Right atrium auricular region (tissue), 2 donors: ENCODE results near the gene FOXP1. TPM values are rescaled to one million over a fixed set of nuclear protein-coding genes. Genes with fewer than 3 reads are reported as not detected.

Experiments used
- DNase-seq: peaks from one replicate; pipeline ENCODE4 v3.0.0-alpha.2; 2019; ENCODE audit warnings: low spot score
- H3K27ac ChIP-seq, 2 donors: fragments of 200-600 bp; sonication (generic); 1 replicate in 1 of 2; 2 replicates in 1 of 2; pipeline ENCODE4 v1.5.1; 2016 to 2019
- H3K27me3 ChIP-seq, 2 donors: fragments of 200-600 bp; sonication (generic); one replicate each; pipeline versions ENCODE4 v1.5.1 to v1.6.0; 2017 to 2019
- H3K36me3 ChIP-seq: fragments of 200-600 bp; sonication (generic); one replicate; pipeline ENCODE4 v1.5.1; 2016
- H3K4me1 ChIP-seq, 2 donors: fragments of 200-600 bp; sonication (generic); one replicate each; pipeline versions ENCODE4 v1.5.1 to v1.6.0; 2017 to 2019
- H3K4me3 ChIP-seq, 2 donors: fragments of 200-600 bp; sonication (generic); 1 replicate in 1 of 2; 2 replicates in 1 of 2; pipeline ENCODE4 v1.5.1; 2017 to 2019; ENCODE audit warnings: mild to moderate bottlenecking in 1 of 2, moderate library complexity in 1 of 2
- H3K9me3 ChIP-seq, 2 donors: fragments of 200-600 bp; sonication (generic); one replicate each; pipeline ENCODE4 v1.5.1; 2019
- CTCF ChIP-seq, 2 donors: fragments of 200-600 bp; sonication (generic); IDR thresholded peaks; one replicate each; pipeline ENCODE4 v1.5.1; 2019; ENCODE audit warnings: antibody characterized with exemption in 2 of 2
- total RNA-seq, 2 donors: library from RNA; depleted of rRNA; stranded (reverse); fragments of >200 nt; gene quantifications; one replicate each; pipeline ENCODE4 v1.1.0, GENCODE V29; 2016

The FOXP1 gene
- total RNA-seq, 2 donors from 2014 or later: 39.2 to 59.0 TPM

DNA sequence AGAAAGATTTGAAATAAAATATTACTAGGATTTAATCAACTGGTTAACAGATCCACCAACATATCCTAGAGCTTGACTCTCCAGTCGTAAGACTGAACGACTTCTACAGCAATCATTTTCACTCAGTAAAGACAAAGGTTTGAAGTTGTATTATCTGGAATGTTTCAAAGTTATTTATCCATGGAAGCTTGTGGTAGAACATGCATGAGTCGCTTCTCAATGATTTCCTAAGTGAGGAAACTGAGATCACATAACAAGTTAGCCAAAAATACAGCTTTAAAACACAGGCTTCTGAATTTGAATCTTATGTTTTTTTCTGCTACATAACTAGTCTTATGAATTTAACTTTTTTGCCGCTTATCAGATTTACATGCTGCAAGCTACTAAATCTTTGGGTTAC lies 241.8 kb downstream of the FOXP1 start:
- Histone ChIP-seq H3K36me3 (no peaks in the 10 kb centered on the region), H3K27ac (no peak overlapping the region), H3K27me3 (no peaks in the 10 kb centered on the region), H3K4me3 (no peak overlapping the region), H3K4me1 (no peaks in the 10 kb centered on the region), H3K9me3 (peaks cover 0 to 7% of the 10 kb centered on the region in 2 donors)
- no peak for DNase-seq
- TF ChIP-seq CTCF (IDR thresholded peaks at IDR 0.05): no peak

DNA sequence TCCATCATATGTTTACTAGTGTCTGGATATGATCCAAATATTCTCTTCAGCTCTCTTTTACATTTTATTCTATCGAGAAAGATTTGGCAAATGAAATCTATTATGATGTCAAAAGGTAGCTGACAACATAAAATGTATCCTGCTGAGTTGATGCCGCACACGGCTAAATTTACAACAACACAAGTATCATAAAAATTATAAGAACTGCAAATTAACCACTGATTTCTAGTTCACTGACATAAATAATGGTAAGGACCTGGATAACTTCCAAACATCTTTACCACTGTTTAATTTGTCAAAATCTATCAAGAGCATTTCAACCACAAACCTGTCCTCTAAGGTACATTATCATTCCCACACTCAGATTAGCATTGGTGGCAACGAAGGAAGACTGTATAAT lies 244.5 kb downstream of the FOXP1 start:
- no peak for TF ChIP-seq CTCF (IDR thresholded peaks at IDR 0.05)
- Histone ChIP-seq H3K9me3 (peaks cover 0 to 7% of the 10 kb centered on the region in 2 donors), H3K4me1 (no peaks in the 10 kb centered on the region), H3K4me3 (no peak overlapping the region), H3K27ac (no peak overlapping the region), H3K36me3 (no peaks in the 10 kb centered on the region), H3K27me3 (no peaks in the 10 kb centered on the region)
- DNase-seq: no peak

- H3K4me1 ChIP-seq: no peaks in the 10 kb centered on the region
- no peak for DNase-seq
- no peak overlapping the region for H3K4me3 ChIP-seq
- TF ChIP-seq CTCF (IDR thresholded peaks at IDR 0.05): no peak
- H3K27ac ChIP-seq: no peak overlapping the region
- H3K27me3 ChIP-seq: no peaks in the 10 kb centered on the region
- H3K9me3 ChIP-seq: no peaks in the 10 kb centered on the region
- no peaks in the 10 kb centered on the region for H3K36me3 ChIP-seq
Measured at GRCh38 chr3:71332813-71333212, 250.7 kb downstream of the FOXP1 start.

- H3K9me3 ChIP-seq: no peaks in the 10 kb centered on the region
- no peak for DNase-seq
- no peaks in the 10 kb centered on the region for H3K27me3 ChIP-seq
- H3K4me1 ChIP-seq: no peaks in the 10 kb centered on the region
- no peak overlapping the region for H3K27ac ChIP-seq
- no peaks in the 10 kb centered on the region for H3K36me3 ChIP-seq
- no peak overlapping the region for H3K4me3 ChIP-seq
- TF ChIP-seq CTCF (IDR thresholded peaks at IDR 0.05): no peak
Measured at GRCh38 chr3:71330909-71331308, 252.6 kb downstream of the FOXP1 start.

- H3K36me3 ChIP-seq: no peaks in the 10 kb centered on the region
- H3K4me1 ChIP-seq: no peaks in the 10 kb centered on the region
- no peaks in the 10 kb centered on the region for H3K27me3 ChIP-seq
- no peak for DNase-seq
- H3K9me3 ChIP-seq: no peaks in the 10 kb centered on the region
- no peak overlapping the region for H3K27ac ChIP-seq
- H3K4me3 ChIP-seq: no peak overlapping the region
- TF ChIP-seq CTCF (IDR thresholded peaks at IDR 0.05): no peak
Measured at GRCh38 chr3:71330505-71330904, 253.0 kb downstream of the FOXP1 start.

DNA sequence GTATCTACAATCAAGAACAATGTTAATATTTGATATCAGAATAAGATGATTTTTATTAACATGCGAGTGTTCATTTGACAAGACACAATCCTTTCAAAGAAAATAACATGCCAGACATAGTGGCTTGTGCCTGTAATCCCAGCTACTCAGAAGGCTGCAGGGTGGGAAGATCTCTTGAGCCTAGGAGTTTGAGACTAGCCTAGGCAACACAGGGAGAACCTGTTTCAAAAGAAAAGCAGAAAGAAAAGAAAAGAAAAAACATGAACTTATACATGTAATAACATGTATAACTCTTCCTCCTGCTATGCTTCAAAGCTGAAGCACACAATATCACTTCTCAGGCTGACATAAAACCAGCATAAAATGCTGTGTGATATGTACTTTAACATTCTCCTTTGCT lies 253.7 kb downstream of the FOXP1 start:
- no peak overlapping the region for H3K27ac ChIP-seq
- TF ChIP-seq CTCF (IDR thresholded peaks at IDR 0.05): no peak
- no peaks in the 10 kb centered on the region for H3K9me3 ChIP-seq
- no peaks in the 10 kb centered on the region for H3K27me3 ChIP-seq
- no peak overlapping the region for H3K4me3 ChIP-seq
- no peaks in the 10 kb centered on the region for H3K36me3 ChIP-seq
- no peaks in the 10 kb centered on the region for H3K4me1 ChIP-seq
- DNase-seq: no peak
